Measurements from ENCODE around the gene PLEKHA6. TPM values are rescaled to one million over a fixed set of nuclear protein-coding genes. Genes with fewer than 3 reads are reported as not detected.

Gene PLEKHA6
- total and polyA plus RNA-seq, 2 of the 8 experiments (the other 6 are each of a cell fraction or from before 2014, with no cell fraction given), result 4.8 to 20.2 TPM

GRCh38 chr1:204225841-204226735, 133.6 kb downstream of the PLEKHA6 start (continued):
- no peak for TF ChIP-seq SIN3A (conservative IDR thresholded peaks at IDR 0.05 in 1 of 2, IDR thresholded peaks at IDR 0.05 in 1 of 2; ENCODE audit: low read depth in 1 of 2, low read length in 2 of 2)
- TF ChIP-seq SRF (IDR thresholded peaks at IDR 0.05; ENCODE audit: low read depth, low read length), result no peak
- TF ChIP-seq TAF7 (optimal IDR thresholded peaks at IDR 0.05; ENCODE audit: borderline replicate concordance, low read depth, low read length), result no peak
- TF ChIP-seq FOSL1 (IDR thresholded peaks at IDR 0.05; ENCODE audit: insufficient read depth, low read depth, low read length), result no peak
- TF ChIP-seq BACH1 (IDR thresholded peaks at IDR 0.05; ENCODE audit: low read length), result no peak
- TF ChIP-seq ASH2L (IDR thresholded peaks at IDR 0.05; ENCODE audit: low read length), result no peak
- no peak for TF ChIP-seq KDM4A (IDR thresholded peaks at IDR 0.05; ENCODE audit: low read depth, low read length, severe bottlenecking)
- TF ChIP-seq SP4 (IDR thresholded peaks at IDR 0.05; ENCODE audit: low read length), result no peak
- no peak for TF ChIP-seq ATF3 (IDR thresholded peaks at IDR 0.05; ENCODE audit: insufficient read depth, low read depth, low read length)
- TF ChIP-seq RXRA (IDR thresholded peaks at IDR 0.05; ENCODE audit: insufficient read depth, low read depth, low read length), result no peak
